AG10803 (cell line): ENCODE data around the gene FAM120AOS.

Source experiments
- DNase-seq: peaks from one replicate; pipeline ENCODE4 v3.0.0; 2010; ENCODE audit warnings: low read depth
- H3K4me3 ChIP-seq: 2 replicates; pipeline ENCODE4 v1.5.1; 2011; ENCODE audit warnings: mild to moderate bottlenecking, low read length, control low read depth
- TF ChIP-seq, protein P1 (sequence below): conservative IDR thresholded peaks from 2 replicates; pipeline ENCODE4 v1.5.1; 2011; ENCODE audit warnings: mild to moderate bottlenecking, low read length, control low read depth, inconsistent platforms

The FAM120AOS gene

DNA sequence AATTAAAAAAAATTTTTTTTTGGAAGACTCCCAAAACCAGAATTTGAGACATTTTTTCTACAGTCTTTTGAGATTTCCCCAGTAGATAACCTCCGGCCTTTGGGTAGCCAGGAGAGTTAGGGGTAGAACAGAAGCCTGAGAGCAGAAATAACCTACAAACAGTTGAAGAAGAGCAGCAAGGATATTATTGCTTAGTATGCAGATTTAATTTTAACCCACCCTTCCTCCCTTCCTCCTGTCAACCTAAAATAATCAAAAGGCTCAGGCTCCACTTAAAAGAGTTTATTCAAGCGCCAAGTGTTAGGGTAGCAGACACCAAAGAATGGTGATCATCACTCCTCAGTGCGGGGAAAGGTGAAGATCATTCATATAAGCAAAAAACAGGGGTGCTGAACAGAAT is 19.3 kb downstream of the FAM120AOS start:
- DNase-seq = no peak
- TF ChIP-seq, protein P1, sequence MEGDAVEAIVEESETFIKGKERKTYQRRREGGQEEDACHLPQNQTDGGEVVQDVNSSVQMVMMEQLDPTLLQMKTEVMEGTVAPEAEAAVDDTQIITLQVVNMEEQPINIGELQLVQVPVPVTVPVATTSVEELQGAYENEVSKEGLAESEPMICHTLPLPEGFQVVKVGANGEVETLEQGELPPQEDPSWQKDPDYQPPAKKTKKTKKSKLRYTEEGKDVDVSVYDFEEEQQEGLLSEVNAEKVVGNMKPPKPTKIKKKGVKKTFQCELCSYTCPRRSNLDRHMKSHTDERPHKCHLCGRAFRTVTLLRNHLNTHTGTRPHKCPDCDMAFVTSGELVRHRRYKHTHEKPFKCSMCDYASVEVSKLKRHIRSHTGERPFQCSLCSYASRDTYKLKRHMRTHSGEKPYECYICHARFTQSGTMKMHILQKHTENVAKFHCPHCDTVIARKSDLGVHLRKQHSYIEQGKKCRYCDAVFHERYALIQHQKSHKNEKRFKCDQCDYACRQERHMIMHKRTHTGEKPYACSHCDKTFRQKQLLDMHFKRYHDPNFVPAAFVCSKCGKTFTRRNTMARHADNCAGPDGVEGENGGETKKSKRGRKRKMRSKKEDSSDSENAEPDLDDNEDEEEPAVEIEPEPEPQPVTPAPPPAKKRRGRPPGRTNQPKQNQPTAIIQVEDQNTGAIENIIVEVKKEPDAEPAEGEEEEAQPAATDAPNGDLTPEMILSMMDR = no peak
- H3K4me3 ChIP-seq = no peak overlapping the region

DNA sequence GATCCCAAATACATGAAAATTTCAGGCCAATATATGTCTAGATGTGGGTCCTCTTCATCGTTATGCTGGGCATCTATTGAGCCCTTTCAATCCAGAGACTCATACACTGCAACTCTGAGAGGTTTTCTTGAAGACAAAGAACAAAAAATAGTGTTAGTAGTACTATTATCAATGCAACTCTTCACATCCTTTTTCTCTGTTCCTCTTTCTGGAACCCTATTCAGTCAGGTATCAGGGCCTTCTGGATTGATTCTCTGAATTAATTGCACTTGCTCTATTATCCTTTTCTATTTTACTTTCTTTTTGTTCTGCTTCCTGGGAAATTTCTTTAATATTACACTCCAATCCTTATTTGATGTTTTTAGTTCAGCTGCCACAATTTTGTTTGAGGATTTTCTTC is 20.4 kb downstream of the FAM120AOS start:
- H3K4me3 ChIP-seq = no peak overlapping the region
- TF ChIP-seq, protein P1 = no peak
- no peak for DNase-seq

DNA sequence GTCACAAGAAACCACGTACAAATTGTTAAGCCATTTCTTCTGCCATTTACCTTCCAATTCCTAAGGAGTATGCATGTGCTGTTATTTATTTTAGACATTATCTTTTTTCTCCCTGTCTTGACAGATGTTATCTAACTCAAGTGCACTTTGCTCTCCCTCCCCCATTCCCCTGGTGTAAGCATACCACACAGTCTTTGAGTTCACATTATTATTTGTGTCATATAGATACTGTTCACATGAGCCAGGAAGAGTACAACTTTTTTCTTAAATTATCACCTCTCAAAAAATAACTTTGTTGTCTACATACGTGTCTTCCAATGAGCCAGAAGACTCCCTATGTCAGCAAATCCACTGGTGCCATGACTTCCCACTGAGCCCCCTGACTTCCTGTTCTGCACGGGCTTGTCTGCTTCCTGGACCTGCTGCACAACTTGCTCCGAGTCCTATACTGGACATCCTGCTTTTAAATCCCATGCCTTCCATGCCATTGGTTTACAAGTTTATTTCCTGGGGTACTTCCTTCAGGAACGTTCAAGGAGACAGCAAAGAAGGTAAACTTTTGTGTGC is 21.8 kb downstream of the FAM120AOS start:
- no peak for DNase-seq
- no peak overlapping the region for H3K4me3 ChIP-seq
- TF ChIP-seq, protein P1 = no peak

GRCh38 chr9:93427655-93428379 is 25.6 kb downstream of the FAM120AOS start:
- H3K4me3 ChIP-seq = no peak overlapping the region
- no peak for DNase-seq
- TF ChIP-seq, protein P1 = no peak

- DNase-seq = no peak
- TF ChIP-seq, protein P1 = no peak
- no peak overlapping the region for H3K4me3 ChIP-seq
Observed at GRCh38 chr9:93422977-93423616, 30.3 kb downstream of the FAM120AOS start.

DNA sequence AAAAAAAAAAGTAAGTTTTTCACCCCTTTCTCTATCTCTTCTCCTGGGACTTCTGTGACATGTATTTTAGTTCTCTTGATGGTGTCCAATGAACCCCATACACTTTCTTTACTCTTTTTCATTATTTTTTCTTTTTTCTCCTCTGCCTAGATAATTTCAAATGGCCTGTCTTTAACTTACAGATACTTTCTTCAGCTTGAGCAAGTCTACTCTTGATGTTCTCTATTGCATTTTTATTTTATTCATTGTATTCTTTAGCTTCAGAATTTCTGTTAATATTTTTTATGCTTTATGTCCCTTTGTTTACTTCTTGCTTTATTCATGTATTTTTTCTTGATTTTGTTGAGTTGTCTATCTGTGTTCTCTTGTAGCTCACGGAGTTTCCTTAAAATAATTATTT is 34.4 kb downstream of the FAM120AOS start:
- DNase-seq = no peak
- TF ChIP-seq, protein P1 = no peak
- H3K4me3 ChIP-seq = no peak overlapping the region

GRCh38 chr9:93417538-93417937 is 35.8 kb downstream of the FAM120AOS start:
- DNase-seq = no peak
- no peak overlapping the region for H3K4me3 ChIP-seq
- TF ChIP-seq, protein P1 = no peak
